PFSK-1 (cell line): ENCODE measurements around the gene TRDN.

Source experiments
- FOXP2 ChIP-seq: optimal IDR thresholded peaks from 2 replicates; pipeline ENCODE3; 2011; ENCODE audit warnings: borderline replicate concordance, control low read depth, inconsistent platforms; ENCODE audit not compliant: insufficient read depth; ENCODE audit errors: extremely low read length, extremely low read depth
- POLR2AphosphoS5 ChIP-seq: IDR thresholded peaks from 2 replicates; pipeline ENCODE4 v1.6.1; 2012; ENCODE audit warnings: low read depth, mild to moderate bottlenecking, control low read depth, low read length, moderate library complexity
- SIN3A ChIP-seq: IDR thresholded peaks from 2 replicates; pipeline ENCODE4 v1.6.1; 2012; ENCODE audit warnings: mild to moderate bottlenecking, low read length, moderate library complexity, borderline replicate concordance; ENCODE audit not compliant: insufficient read depth
- TAF1 ChIP-seq: IDR thresholded peaks from 2 replicates; pipeline ENCODE4 v1.6.1; 2012; ENCODE audit warnings: low read length, control low read depth, borderline replicate concordance; ENCODE audit not compliant: insufficient read depth
- TF ChIP-seq, protein P1 (sequence below), 2 experiments: IDR thresholded peaks; 2 replicates each; pipeline versions ENCODE4 v1.6.1 to v1.8.0; 2011 to 2012; ENCODE audit warnings: low read depth in 2 of 2, low read length in 2 of 2, control low read depth in 1 of 2, inconsistent platforms in 1 of 2, mild to moderate bottlenecking in 1 of 2, moderate library complexity in 1 of 2; ENCODE audit not compliant: insufficient read depth in 1 of 2

DNA sequence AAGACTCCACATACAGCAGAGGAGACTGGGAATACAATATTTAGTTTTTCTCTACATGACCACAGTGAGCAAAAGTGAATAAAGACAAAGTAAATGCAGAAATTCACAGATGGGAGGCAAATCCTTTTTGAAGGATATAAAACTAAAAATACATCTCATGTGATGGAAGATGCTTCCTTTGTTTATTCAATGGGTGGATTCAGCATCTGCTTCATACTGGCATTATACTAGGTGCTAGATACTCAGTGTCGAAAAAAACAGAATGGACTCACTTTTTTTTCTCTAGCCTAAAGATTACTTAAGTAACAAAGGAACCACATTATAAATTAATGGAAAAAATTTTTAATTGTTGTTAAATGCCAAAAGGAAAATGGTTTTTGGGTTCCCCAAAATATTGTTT, 216.2 kb downstream of the TRDN start:
- TF ChIP-seq POLR2AphosphoS5, result no peak
- TF ChIP-seq, protein P1, sequence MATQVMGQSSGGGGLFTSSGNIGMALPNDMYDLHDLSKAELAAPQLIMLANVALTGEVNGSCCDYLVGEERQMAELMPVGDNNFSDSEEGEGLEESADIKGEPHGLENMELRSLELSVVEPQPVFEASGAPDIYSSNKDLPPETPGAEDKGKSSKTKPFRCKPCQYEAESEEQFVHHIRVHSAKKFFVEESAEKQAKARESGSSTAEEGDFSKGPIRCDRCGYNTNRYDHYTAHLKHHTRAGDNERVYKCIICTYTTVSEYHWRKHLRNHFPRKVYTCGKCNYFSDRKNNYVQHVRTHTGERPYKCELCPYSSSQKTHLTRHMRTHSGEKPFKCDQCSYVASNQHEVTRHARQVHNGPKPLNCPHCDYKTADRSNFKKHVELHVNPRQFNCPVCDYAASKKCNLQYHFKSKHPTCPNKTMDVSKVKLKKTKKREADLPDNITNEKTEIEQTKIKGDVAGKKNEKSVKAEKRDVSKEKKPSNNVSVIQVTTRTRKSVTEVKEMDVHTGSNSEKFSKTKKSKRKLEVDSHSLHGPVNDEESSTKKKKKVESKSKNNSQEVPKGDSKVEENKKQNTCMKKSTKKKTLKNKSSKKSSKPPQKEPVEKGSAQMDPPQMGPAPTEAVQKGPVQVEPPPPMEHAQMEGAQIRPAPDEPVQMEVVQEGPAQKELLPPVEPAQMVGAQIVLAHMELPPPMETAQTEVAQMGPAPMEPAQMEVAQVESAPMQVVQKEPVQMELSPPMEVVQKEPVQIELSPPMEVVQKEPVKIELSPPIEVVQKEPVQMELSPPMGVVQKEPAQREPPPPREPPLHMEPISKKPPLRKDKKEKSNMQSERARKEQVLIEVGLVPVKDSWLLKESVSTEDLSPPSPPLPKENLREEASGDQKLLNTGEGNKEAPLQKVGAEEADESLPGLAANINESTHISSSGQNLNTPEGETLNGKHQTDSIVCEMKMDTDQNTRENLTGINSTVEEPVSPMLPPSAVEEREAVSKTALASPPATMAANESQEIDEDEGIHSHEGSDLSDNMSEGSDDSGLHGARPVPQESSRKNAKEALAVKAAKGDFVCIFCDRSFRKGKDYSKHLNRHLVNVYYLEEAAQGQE (IDR thresholded peaks at IDR 0.05; ENCODE audit: insufficient read depth in 1 of 2, low read depth in 2 of 2, low read length in 2 of 2), result no peak
- TF ChIP-seq FOXP2, result no peak
- TF ChIP-seq TAF1, result no peak
- TF ChIP-seq SIN3A, result no peak
